NCI-H1694 (cell line): ENCODE measurements around the gene SSBP4.
A peak's percentile ranks its signal among the peaks of the same experiment; 100 is the strongest.

Source experiments
- DNase-seq: peaks from one replicate; lab custom pipeline; 2025; lab: John Stamatoyannopoulos, UW

SSBP4 gene

GRCh38 chr19:18433735-18434398 lies 14.7 kb downstream of the SSBP4 start:
- DNase-seq, result no peak

- no peak for DNase-seq
Measured at GRCh38 chr19:18434411-18435175, 15.4 kb downstream of the SSBP4 start.

- DNase-seq, result no peak
Measured at GRCh38 chr19:18435178-18435841, 16.1 kb downstream of the SSBP4 start.

- no peak for DNase-seq
Measured at GRCh38 chr19:18435842-18436670, 16.9 kb downstream of the SSBP4 start.

GRCh38 chr19:18436671-18437490 lies 17.7 kb downstream of the SSBP4 start:
- peak; percentile 56 for DNase-seq

- DNase-seq, result no peak
Measured at GRCh38 chr19:18437491-18438330, 18.5 kb downstream of the SSBP4 start, which contains the start of gene ISYNA1. ISYNA1 (minus strand) TSS chr19:18438133; CDS start chr19:18437979, 154 bp downstream.

GRCh38 chr19:18438331-18439024 lies 19.3 kb downstream of the SSBP4 start:
- DNase-seq, result no peak

DNA sequence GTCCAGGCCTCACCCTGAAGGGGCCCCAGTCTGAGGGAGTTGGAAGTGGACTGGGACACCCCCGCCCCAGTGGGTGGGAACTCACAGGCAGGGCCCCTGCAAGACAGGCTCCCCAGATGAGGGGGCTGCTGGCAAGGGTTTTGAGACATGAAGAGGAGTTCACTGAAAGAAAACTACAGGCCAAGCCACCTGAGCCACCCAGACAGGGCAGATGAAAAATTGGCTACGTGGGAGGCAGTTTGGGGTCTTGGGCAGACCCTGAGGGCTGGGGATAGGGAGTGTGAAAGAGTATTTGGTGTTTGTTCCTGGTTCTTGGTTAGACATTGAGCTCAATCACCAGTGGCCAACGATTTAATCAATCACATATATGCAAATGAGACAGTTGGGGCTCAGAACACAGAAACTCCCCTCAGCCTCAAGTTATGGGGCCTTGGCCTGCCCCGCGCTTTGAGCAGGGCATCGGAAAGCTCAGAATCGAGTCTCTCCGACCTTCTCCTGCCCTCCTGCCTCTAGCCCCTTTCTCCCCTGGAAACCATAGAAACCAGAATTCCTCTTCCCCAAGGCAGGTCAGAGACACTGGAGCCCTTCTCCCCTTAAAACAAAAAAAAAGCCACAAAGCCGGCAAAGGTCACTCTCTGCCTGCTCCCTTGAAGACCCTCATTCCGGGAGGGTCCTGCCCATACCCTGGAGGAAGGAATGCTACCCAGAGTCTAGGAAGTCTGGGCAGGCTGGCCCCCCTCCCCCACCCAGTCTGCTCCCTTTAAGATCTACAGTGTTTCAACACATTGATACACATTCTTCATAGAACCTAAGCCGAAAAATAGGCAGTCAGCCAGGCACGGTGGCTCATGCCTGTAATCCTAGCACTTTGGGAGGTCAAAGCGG lies 20.1 kb downstream of the SSBP4 start:
- DNase-seq, result no peak

DNA sequence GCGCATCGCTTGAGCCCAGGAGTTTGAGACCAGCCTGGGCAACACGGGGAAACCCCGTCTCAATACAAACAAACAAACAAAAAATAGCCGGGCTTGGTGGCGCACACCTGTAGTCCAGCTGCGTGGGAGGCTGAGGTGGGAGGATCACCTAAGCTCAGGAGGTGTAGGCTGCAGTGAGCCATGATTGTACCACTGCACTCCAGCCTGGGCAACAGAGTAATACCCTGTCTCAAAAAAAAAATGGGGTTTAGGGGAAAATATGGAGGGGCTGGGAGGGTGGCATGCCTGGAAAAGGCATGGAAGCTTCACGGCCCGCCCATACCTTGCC lies 20.7 kb downstream of the SSBP4 start:
- no peak for DNase-seq

DNA sequence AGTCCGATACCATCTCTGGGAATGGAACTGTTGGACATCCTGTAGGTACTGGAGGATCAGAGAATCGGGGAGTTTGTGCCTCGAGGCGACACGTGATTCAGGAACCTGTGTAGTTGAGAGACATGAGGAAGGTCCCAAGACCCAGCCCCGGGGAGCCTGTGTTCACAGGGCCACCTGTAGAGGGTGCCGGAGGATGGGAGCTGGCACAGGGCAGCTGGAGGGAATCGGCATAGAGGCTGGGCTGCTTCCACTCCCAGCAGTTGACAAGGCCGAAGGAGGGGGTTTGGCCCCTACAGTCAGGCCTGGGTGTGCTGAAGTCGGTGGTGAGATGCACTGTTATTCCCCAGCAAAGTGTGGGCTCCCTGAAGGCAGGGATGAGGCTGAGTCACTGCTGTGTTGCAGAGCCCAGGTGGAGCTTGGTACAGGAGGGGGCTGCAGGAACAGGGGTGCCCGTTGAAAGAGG lies 21.2 kb downstream of the SSBP4 start:
- DNase-seq, result peak; percentile 15

DNA sequence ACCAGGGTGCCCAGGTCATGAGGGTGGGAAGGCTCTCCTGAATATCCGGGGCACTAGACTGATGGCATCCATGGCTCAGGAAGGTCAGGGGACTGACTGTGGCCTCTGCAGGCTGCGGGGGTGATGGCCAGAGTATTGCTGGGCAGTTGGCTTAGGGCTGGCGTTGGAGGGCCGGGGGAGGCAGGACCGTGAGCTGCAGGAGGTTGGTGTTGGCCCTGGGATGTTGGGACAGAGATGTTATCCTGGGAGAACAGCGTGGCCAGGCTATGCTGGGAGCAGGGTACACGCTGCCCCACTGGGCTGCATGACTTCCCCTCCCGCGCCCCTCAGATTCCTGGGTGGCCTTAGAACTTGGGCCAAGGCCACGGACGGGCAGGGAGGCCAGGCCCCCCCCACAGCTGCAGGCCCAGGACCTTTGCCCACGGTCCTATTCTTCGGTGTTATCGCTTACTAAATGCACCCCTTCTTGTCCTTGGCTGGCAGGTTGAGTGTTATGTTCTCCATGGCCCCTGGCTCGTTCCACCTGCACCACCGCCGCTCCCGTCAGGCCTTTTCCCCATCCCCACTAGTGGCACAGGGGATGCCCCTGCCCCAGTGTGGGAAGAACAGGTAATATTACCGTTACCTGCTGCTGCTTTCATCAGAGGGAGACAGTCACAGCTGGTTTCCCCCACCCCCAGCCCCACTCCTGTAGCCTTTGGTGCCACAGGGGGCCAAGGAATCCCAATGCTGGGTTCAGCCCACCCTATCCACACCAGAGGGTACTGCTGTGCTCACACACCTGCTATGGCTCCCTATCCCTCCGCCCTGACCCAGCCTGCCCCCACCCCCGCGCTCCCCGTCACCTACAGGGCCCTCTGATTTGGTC lies 22.0 kb downstream of the SSBP4 start:
- DNase-seq, result no peak

GRCh38 chr19:18441804-18442788 lies 22.9 kb downstream of the SSBP4 start:
- DNase-seq, result no peak

DNA sequence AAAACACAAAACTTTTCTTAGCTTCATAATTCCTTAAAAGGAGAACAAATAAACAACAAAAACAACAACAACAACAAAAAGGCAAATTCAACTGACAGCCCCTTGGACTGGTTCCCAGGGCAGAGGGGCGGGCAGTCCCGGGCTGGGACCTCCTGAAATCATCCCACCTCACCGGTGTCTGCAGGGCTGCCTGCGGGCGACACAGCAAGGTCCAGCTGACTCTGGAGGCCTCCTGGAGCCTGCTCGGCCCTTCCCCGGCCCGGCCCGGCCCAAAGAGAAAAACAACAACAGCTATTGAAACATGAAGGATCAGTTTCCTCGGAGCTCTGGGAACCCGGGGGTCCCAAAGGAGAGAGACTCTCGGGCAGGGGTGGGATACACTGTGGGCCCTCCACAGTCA lies 23.7 kb downstream of the SSBP4 start:
- DNase-seq, result no peak

GRCh38 chr19:18443406-18443805 lies 24.2 kb downstream of the SSBP4 start:
- DNase-seq, result no peak

DNA sequence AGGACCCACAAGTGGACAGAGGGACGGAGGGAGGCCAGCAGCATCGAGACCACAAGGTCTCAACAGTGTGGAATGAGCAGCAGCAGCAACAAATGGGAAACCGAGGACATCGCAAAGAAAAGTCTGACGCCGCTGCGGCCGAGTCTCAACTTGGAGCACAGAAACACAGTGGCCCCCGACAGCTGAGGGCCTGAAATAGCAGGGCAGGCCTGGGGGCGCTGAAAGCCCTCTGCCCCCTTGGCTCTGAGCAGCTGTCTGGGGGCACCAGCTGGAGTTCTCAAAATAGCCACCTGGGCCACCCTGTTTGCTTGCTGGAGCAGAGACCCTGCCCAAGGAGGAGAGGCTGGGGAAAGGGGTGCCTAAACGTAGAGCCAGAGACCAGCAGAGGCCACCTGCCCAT lies 24.6 kb downstream of the SSBP4 start:
- DNase-seq, result no peak

GRCh38 chr19:18444513-18444912 lies 25.3 kb downstream of the SSBP4 start:
- DNase-seq, result no peak
